CMK (cell line): ENCODE data around the gene KLHL26.

Experiments
- DNase-seq: peaks from one replicate; pipeline ENCODE4 v3.0.0-alpha.2; 2010; ENCODE audit warnings: low read depth

KLHL26 gene

DNA sequence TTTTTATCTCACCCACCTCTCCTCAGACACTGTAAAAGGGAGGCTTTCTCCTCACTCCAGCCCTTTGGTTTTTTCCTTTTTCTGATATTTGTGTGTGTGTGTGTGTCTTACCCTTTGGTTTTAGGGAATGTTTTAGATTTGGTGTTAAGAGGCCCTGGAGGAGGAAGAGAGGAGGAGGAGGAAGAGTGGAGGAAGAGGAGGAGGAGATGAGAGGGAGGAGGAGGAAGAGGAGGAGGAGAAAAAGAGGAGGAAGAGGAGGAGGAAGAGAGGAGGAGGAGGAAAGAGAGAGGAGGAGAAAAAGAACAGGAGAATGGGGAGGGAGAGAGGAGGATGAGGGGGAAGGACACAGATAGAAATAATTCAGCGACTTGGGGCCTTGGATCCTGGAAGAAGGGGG is 10.5 kb downstream of the KLHL26 start:
- no peak for DNase-seq

DNA sequence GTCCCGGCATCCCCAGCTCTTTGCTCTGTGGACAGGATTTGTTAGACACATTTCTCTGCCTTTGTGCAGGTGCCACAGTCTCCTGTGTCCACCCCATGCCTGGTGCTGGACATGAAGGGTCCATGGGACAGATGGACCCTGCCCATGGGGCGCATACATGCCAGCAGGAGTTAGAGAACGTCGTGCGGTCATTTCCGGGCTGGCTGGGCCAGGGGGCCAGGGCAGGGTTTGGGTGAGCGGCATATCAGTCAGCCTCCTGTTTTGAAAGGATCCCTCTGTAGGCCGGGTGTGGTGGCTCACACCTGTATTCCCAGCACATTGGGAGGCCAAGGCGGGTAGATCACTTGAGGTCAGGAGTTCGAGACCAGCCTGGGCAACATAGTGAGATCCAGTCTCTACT is 11.0 kb downstream of the KLHL26 start:
- DNase-seq: no peak

DNA sequence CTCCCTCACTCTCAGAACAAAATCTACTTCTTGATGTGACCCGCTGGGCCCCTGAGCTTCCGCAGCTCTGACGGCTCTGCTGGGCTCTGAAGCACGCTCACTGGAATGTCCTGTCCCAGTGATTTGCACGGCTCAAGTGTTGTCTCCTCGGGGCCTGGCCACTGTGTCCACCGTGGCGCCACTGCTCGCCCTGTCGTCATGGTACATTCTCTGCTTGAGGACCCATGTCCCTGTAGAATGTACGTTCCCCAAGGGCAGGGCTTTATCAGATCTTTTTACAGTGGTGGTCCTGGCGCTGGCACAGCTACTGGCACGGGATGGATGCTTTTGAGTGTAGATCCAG is 12.1 kb downstream of the KLHL26 start:
- no peak for DNase-seq

DNA sequence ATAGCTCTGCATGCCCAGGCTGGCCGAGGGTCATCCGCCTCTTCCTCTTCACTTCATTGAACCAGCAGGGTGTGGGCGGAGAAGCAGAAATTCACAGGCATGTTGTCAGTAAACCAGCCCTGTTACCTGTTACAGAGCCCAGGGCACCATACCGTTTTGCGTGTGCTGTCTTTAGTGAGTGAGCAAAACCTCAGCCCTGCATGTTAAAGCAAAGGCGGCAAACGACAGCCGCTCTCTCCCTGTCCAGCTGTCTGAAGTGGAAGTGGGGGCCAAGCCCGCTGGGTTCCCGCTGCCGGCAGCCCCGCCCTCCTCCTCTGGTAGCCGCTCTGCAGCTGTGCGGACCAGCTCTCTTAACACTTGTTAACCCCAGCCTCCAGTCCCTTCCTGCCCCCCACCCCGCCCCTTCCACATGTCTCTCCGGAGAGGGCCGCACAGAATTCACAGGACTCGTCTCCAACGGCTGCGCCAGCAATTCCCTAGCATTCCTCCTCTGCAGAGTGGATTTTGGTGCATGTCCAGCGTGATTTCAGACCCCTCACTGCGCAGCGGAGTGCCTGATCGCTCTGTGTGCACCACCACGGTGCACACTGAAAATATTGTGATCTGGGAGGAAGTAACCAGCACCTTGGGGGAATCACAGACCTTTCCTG is 12.7 kb downstream of the KLHL26 start:
- DNase-seq: no peak

DNA sequence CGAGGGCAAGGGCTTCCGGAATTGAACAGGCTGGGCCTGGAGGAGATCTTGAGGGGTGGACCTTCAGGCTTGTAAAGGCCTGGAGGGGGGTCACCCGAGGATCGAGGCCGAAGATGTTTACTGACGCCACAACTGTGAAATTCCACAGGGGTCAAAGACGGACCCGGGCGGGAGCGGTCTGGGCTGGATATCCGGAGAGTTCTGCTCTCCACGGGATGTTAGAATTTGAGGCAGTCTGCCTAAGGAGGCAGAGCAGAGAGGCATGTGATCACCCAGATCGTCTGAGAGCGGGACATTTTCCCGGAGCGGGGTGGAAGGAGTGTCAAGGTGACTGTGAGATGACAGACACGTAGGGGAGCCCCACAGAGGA is 13.2 kb downstream of the KLHL26 start:
- DNase-seq: no peak

DNA sequence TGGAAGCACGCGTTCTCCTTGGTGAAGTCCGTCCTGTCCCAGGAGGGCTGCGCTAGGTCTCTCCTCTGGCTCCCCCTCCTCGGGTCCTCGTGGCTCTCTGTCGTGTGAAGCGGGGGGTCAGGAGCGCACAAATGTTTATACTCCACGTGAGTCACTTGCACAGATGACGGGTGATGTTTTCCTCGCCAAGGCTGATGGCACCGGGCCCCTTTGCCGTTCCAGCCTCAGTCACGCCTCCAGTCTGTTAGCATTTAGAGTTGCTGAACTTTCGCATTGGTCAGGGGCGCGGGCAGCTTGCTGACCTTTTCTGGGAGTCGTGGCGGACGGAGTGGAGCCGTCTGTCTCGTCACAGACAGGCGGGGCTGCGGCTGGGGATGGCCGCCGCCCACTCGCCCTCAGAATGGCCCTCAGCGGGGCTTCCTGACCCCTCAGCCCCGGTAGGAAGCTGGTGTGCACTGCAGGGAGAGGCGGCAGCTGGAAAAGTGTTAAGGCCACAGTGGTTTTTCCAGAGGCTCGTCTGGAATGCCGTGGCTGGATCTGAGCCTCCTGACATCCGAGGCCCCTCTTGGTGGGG is 13.7 kb downstream of the KLHL26 start:
- DNase-seq: no peak

DNA sequence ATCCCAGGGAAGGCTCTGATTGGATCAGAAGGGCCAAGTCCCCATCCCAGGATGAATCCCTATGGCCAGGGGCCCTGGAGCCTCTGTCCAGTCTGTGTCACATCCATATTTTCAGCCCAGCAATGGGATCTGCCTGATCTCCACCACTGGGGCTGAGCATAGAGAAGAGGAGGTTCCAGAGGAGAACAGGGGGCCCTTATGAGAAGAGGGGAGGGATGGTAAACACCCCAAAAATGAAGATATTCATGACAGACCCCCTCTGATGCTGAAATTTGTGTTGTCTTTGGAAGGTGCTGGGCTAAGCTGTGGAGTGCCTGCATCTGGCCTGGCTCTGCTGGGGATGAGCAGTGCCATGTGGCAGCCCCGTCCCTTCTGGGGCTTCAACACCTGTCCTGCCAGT is 14.5 kb downstream of the KLHL26 start:
- DNase-seq: no peak

DNA sequence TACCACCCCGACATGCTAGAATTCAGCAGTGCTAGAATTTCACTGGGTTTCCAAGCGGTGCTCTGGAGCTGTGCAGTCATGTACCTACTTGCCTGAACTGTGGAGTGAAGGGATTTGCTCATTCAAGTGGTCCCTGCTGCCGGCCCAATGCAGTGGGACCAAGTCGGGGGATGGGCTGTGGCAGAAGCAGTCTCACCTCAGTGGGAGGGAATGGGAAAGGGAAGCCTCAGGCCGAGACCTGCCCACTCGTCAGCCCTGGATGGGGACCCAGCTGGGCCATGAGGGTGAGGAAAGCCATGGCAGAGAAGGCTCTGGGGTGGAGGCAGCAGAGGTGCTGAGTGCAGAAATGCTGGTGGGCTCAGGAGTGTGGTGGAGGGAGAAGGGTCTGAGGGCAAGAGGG is 14.9 kb downstream of the KLHL26 start:
- DNase-seq: no peak

DNA sequence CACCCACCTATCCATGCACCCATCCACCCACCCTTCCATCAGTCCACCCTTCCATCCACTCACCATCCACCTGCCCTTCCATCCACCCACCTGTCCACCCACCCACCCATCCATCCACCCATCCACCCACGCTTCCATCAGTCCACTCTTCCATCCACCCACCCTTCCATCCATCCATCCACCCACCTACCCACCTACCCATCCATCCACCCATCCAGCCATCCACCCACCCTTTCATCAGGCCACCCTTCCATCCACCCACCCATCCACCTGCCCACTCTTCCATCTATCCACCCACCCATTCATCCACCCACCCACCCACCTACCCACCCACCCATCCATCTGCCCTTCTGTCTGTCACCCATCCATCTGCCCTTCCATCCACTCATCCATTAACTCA is 17.0 kb downstream of the KLHL26 start:
- DNase-seq: no peak

DNA sequence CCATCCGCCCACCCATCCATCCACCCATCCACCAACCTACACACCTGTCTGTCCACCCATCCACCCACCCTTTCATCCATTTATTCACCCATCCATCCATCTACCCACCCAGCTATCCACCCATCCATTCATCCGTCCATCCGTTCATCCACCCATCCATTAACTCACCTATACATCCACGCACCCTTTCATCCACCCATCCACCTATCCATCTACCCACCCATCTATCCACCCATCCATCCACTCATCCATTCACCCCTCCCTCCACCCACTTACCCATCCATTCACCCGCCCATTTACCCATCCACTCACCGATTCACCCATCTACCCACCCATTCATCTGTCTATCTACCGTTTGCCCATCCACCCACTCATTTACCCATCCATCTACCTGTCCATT is 17.6 kb downstream of the KLHL26 start:
- DNase-seq: no peak

DNA sequence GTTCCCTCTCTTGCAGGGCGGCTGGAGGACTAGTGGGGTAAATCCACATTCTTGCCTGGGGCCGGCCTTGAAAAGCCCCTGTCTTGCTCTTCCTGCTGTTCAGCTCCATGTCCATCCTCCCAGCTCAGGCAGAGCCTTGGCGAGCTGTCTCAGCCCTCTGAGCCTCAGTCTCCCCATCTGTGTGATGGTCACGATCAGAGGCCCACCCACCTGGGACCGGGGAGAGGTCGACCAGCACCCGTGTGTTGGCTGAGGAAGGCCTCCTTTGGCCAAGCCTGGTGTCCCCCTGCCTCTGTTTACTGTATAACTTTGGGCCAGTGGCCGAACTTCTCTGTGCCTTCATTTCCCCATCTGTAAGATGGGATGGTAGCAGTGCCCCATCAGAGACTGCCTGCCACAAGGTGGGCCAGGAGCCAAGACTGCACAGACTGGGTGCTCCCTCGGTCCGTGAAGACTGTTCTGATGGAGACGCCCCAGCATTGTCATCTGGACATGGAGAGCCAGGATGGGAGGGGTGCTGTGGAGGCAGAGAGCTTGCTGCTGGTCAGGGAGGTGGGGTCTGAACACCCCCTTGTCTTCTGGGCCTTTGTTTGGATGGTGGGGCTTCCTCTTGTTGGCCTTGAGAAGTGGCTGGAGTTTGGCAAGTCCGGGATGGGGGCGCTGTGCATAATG is 18.5 kb downstream of the KLHL26 start:
- no peak for DNase-seq

DNA sequence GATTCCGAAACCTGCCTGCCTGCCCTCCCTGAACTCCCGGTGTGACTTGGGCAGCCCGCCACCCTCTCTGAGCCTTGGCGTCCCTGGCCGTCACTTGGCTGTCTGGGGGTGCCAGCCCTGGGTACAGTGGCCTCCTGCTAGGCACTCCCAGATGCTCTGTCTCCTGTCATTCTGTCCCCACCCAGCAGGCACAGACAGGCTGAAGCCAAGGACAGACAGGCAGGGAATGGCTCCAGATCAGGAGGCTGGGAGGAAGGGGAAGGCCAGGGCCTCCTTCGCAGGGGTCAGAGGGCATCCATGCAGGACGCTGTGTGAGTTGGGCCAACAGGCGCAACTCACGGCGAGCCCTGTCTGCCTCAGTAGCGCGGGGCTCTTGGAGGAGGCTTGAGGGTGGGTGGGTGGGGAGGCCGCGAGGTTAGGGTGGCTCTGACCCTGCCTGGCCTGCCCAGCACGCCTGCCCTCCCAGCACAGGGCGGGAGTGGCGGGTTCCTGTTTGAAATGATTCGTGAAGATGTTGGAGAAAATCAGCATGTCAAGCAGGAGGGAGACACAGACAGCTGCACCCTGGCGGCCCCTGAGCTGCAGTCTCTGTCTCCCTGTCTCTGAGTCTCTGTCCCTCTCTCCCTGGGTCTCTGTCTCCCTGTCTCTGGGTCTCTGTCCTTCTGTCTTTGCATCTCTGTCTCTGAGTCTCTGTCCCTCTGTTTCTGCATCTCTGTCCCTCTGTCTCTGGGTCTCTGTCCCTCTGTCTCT is 19.7 kb downstream of the KLHL26 start:
- no peak for DNase-seq

DNA sequence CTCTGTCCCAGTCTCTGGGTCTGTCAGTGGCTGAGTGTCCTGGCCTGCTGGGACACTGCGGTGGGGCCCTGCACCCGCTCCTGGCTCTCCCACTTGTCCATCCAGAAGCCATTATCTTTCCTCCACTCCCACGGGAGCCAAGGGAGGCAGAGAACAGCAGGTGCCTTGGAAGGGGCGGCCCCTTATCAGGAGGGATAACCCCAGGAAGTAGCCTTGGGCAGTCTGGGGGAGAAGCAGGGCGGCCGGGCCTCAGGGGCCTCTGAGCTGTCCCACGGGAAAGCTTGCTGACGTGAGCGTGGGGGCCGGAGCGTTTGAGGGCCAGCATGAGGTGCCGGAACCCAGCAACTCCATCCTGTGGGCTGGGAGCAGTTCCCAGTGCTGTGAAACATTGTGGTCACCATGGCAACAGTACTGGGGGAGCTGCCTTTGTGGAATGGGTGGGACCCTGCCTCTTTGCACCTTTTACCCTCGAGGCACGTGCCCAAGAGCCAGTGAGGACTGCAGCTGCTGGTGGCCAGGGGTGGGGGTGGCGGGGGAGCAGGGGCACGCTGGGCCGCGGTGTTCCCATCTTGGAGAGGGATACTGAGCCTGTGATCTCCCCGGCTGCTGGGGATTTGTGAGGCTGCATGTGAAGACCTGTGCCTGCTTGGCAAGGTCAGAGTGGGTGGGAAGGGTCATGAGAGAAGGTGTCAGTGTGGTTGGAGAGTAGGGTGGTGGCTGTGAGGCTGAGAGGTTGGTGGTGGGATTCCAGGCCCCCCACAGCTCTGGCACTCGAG is 20.9 kb downstream of the KLHL26 start:
- no peak for DNase-seq

DNA sequence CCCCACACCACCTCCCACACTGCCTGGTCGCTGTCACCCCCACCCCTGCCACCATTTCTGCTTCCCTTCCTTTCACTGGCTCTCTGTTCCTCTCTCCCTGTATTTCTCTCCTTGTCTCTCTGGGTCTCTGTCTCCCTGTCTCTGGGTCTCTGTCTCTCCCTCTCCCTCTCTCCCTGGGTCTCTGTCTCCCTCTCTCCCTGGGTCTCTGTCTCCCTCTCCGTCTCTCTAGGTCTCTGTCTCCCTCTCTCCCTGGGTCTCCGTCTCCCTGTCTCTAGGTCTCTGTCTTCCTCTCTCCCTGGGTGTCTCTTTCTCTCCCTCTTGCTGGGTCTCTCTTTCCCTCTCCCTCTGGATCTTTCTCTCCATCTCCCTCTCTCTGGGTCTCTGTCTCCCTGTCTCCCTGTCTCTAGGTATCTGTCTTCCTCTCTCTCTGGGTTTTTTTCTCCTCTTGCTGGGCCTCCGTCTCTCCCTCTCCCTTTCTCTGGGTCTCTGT is 21.6 kb downstream of the KLHL26 start:
- no peak for DNase-seq

DNA sequence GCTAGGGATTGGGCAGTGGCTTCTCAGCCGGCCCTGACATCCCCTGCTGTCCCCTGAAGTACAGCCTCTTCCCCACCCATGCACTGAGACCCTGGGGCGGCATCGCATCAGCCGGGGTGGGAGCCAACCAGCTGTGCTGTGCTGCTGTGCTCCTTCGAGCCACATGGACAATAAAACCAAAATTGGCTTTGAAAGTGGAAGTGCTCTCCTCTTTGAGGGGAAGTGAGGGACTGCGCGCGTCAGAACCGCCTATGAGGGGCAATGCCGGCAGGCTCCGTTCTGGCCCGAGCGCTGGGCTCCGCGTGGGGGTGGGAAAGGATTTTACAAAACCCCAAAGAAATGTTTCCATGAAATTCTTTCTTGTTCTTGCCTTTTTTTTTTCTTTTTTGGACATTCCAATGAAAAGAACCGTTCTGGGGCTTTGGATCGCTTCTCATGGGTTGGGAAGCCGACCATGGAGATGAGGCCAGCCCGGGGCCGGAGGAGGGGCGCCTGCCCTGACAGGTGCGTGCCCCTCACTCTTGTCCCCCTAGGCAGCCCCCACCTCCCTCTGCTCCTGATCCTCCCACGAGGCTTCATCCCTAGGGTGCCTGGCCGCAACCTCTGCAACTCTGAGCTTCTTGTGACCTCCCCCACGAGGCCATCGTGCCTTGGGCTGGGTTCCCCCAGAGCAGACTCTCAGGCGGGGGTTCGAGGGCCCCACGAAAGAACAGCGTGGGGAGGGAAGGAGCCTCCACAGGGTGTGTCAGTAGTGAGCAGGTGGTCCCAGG is 22.6 kb downstream of the KLHL26 start:
- no peak for DNase-seq

DNA sequence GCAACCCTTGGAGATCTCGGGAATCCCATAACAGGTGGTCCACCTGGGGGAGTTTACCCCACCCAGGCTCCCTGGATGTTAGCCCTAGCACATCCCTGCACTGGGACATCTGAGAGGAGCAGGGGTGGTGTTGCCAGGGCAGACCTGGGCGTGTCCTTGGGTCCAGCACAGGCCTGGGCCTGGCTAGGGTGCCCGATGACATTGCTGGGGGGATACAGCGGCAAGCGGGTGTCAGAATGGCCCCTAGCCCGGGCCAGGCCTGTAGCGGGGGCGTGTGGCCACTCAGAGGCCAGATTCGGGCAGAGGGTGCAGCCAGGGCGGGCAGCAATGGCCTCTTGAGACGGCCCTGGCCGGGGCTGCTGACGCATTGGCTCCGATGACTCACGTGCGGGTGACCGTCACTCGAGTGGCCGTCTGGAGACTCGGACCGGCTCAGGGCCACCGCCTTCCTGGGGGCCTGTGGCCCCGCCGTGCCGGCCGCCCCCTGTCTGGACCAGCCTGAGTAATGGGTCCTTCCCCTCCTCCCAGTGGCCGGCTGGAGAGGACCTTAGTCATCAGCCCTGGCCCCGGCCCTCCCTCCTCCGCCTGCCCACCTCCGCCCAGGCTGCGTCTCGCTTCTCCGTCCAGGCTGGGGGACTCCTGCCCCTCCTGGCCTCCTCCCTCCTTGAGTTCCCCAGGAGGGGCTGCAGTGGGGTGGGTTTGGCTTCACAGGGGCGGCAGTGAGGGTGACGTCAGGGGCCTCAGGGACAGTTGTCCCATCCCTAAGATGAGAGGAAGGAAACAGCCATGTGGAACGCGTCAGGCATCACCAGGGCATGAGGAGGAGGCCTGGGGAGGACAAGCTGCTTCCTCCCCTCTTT is 23.5 kb downstream of the KLHL26 start:
- DNase-seq: no peak

DNA sequence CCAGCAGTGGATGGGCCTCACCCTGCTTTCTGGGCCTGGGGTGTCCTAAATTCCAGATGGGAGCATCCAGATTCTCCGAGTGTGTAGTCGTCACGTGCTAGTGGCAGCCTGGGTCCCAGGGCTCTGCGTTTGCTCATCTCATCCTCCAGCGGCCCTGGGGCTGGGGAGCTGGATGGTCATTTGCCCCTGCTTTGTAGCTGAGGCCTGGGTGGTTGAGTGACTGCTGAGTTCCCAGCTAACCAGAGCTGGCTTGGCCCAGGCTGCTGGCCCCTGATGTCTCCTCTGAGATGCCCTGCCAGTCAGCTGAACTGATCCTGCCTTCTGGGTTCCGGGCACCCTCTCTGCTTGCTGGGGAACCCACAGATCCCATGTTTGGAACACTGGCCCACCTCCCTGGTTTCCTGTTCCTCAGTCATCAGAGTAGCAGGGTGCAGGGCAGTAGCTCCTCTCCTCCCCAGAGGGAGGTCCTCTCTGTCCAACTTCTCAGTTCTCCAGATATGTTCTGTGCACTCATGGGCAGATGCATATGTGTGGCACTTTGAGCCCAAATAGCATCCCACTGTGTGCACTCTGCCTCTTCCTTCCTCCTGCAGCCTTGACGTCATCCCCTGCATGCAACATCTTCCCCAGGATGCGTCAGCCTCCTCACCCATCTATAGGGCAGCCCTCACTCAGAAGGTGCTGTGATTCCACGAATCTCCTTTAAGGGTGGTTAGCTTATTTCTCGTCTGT is 24.3 kb downstream of the KLHL26 start:
- no peak for DNase-seq

DNA sequence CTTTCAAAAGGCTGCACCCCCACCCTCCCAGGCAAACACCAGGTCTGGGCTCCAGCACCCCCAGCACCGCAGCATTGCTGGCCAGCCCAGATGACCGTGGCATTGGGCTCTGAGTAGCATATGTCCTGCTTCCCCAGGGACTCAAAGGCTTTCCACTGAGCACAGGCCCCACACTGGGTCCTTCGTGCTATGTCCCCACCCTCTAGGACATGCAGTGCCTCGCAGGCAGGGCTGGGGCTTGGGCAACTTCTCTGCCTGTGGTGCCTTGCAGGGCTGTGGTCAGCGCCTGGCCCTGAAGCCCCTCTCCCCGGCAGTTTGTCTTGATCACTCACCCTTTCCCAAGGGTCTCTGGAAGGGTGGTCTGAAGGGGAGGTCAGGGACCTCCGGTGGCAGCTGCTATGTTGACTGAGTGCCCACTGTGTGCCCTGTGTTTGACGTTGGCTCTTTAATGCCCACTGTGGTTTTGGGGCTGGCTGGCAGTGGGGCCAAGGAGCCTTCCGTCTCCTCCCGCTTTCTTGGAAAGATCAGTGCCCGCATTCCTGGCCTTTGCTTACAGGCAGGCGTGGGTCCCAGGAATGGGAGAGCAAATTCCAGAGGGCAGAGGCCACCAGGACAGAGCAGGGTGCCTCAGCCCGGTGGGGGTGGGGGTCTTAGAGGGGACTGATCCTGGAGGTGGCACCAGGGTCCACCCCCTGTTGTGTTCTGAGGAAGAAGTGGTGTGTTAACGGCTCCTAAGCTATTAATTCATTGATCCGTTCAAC is 26.3 kb downstream of the KLHL26 start:
- no peak for DNase-seq

DNA sequence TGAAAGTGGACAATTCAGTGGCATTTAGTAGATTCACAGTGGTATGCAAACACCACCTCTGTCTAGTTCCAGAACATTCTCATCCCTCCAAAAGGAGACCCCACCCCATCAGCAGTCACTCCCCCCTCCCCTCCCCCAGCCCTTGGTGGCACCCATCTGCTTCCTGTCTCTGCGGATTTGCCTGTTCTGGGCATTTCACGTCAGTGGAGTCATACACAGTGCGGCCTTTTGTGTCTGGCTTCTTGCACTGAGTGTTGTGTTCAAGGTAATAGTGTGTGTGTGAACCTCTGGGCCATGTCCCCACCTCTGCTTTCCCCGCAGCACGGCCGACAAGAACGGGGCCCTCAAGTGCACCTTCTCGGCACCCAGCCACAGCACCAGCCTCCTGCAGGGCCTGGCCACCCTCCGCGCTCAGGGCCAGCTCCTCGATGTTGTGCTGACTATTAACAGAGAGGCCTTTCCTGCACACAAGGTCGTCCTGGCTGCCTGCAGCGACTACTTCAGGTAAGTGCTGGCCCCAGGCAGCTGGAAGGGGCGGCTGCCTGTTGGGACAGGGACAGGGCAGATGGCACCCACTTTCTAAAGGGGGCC is 27.2 kb downstream of the KLHL26 start:
- DNase-seq: no peak
